ENCODE measurements around the gene FBXO21. TPM values are rescaled to one million over a fixed set of nuclear protein-coding genes. Genes with fewer than 3 reads are reported as not detected.

The FBXO21 gene
- total RNA-seq, 5 donors from 2014 or later (not counting 1 experiment from before 2014, with no cell fraction given): 47.7 to 58.1 (median 54.2) TPM

- no peak overlapping the region for H3K4me3 Mint-ChIP-seq
- H3K27ac ChIP-seq (ENCODE audit: low read length): no peak overlapping the region
- no peak overlapping the region for H3K27ac Mint-ChIP-seq
- peaks cover 11 to 86% of the 10 kb centered on the region in 2 donors for H3K36me3 ChIP-seq (ENCODE audit: control insufficient read depth in 2 of 2, extremely low read depth in 1 of 2, insufficient read depth in 1 of 2, low read length in 1 of 2)
- ChIA-PET CTCF (no interaction called here), POLR2A (no interaction called here)
- no peak for ATAC-seq (replicated peaks in 1 of 4)
- WGBS (ENCODE audit: insufficient coverage): 97% methylated on average over 10 of the region's 10 CpGs
- H3K9me3 ChIP-seq: no peaks in the 10 kb centered on the region
- peaks cover 23 to 25% (median 23%) of the 10 kb centered on the region in 3 donors for H3K4me1 Mint-ChIP-seq
- H3K4me1 ChIP-seq (ENCODE audit: control insufficient read depth in 1 of 2, extremely low read depth in 1 of 2, insufficient read depth in 2 of 2, low read length in 2 of 2): no peaks in the 10 kb centered on the region
- H3K27me3 Mint-ChIP-seq: no peaks in the 10 kb centered on the region
- H3K27me3 ChIP-seq (replicated peaks in 1 of 2; ENCODE audit: control insufficient read depth in 2 of 2, extremely low read depth in 1 of 2, insufficient read depth in 2 of 2, low read length in 1 of 2): no peaks in the 10 kb centered on the region
- H3K36me3 Mint-ChIP-seq: peaks cover 72% of the 10 kb centered on the region
- H3K9me3 Mint-ChIP-seq: peaks cover 0 to 2% (median 0%) of the 10 kb centered on the region in 3 donors
- no peak for DNase-seq
- no peak overlapping the region for H3K4me3 ChIP-seq (ENCODE audit: control insufficient read depth in 1 of 2, extremely low read depth in 1 of 2, low read length in 1 of 2)
These were observed 12.0 kb downstream of the FBXO21 start for GRCh38 chr12:117178301-117178700.

- H3K9me3 Mint-ChIP-seq: no peaks in the 10 kb centered on the region
- no peak for ATAC-seq (replicated peaks in 1 of 4)
- H3K27me3 ChIP-seq (replicated peaks in 1 of 2; ENCODE audit: control insufficient read depth in 2 of 2, extremely low read depth in 1 of 2, insufficient read depth in 2 of 2, low read length in 1 of 2): no peaks in the 10 kb centered on the region
- H3K36me3 Mint-ChIP-seq: peaks cover 71% of the 10 kb centered on the region
- H3K27ac ChIP-seq (ENCODE audit: low read length): no peak overlapping the region
- H3K36me3 ChIP-seq (ENCODE audit: control insufficient read depth in 2 of 2, extremely low read depth in 1 of 2, insufficient read depth in 1 of 2, low read length in 1 of 2): peaks cover 15 to 88% of the 10 kb centered on the region in 2 donors
- POLR2A ChIA-PET: no interaction called here
- peaks cover 11 to 17% (median 15%) of the 10 kb centered on the region in 3 donors for H3K4me1 Mint-ChIP-seq
- no peaks in the 10 kb centered on the region for H3K4me1 ChIP-seq (ENCODE audit: control insufficient read depth in 1 of 2, extremely low read depth in 1 of 2, insufficient read depth in 2 of 2, low read length in 2 of 2)
- H3K4me3 Mint-ChIP-seq: no peak overlapping the region
- DNase-seq: no peak
- H3K4me3 ChIP-seq (ENCODE audit: control insufficient read depth in 1 of 2, extremely low read depth in 1 of 2, low read length in 1 of 2): no peak overlapping the region
- no peaks in the 10 kb centered on the region for H3K9me3 ChIP-seq
- H3K27ac Mint-ChIP-seq: no peak overlapping the region
- CTCF ChIA-PET: no interaction called here
- WGBS (ENCODE audit: insufficient coverage): 100% methylated on average over 3 of the region's 3 CpGs
- no peaks in the 10 kb centered on the region for H3K27me3 Mint-ChIP-seq
These were observed 18.1 kb downstream of the FBXO21 start for GRCh38 chr12:117172168-117172567.

- ATAC-seq (replicated peaks in 1 of 4) (no peak), DNase-seq (no peak)
- Histone ChIP-seq H3K9me3 (no peaks in the 10 kb centered on the region), H3K4me1 (ENCODE audit: control insufficient read depth in 1 of 2, extremely low read depth in 1 of 2, insufficient read depth in 2 of 2, low read length in 2 of 2) (no peaks in the 10 kb centered on the region), H3K27ac (ENCODE audit: low read length) (no peak overlapping the region), H3K27me3 (replicated peaks in 1 of 2; ENCODE audit: control insufficient read depth in 2 of 2, extremely low read depth in 1 of 2, insufficient read depth in 2 of 2, low read length in 1 of 2) (no peaks in the 10 kb centered on the region), H3K4me3 (ENCODE audit: control insufficient read depth in 1 of 2, extremely low read depth in 1 of 2, low read length in 1 of 2) (no peak overlapping the region), H3K36me3 (ENCODE audit: control insufficient read depth in 2 of 2, extremely low read depth in 1 of 2, insufficient read depth in 1 of 2, low read length in 1 of 2) (peaks cover 20 to 89% of the 10 kb centered on the region in 2 donors)
- Mint-ChIP-seq H3K9me3 (no peaks in the 10 kb centered on the region), H3K4me1 (peaks cover 11 to 15% (median 14%) of the 10 kb centered on the region in 3 donors), H3K4me3 (no peak overlapping the region), H3K27me3 (no peaks in the 10 kb centered on the region), H3K27ac (no peak overlapping the region), H3K36me3 (peaks cover 71% of the 10 kb centered on the region)
- WGBS (ENCODE audit: insufficient coverage): no CpG with 5 or more reads among the region's 2 CpGs
- CTCF ChIA-PET: interaction anchor here in 1 of 2 donors (0.6 kb wide), 1 partner anchor 28 kb away, joined by 5 read pairs; no protein-coding TSS in a partner anchor
- POLR2A ChIA-PET: interaction anchor here in 1 of 2 donors (0.6 kb wide), 2 partner anchors 11 to 12 kb away, joined by 3 read pairs; no protein-coding TSS in a partner anchor
These were observed 18.6 kb downstream of the FBXO21 start for GRCh38 chr12:117171499-117172162.

- Mint-ChIP-seq H3K4me1 (peaks cover 7 to 11% (median 9%) of the 10 kb centered on the region in 3 donors), H3K4me3 (no peak overlapping the region), H3K27ac (no peak overlapping the region), H3K9me3 (no peaks in the 10 kb centered on the region), H3K27me3 (no peaks in the 10 kb centered on the region), H3K36me3 (peaks cover 65% of the 10 kb centered on the region)
- WGBS (ENCODE audit: insufficient coverage): no CpG with 5 or more reads among the region's 3 CpGs
- H3K9me3 ChIP-seq: no peaks in the 10 kb centered on the region
- DNase-seq (no peak), ATAC-seq (replicated peaks in 1 of 4) (no peak)
- H3K27ac ChIP-seq (ENCODE audit: low read length): no peak overlapping the region
- H3K4me3 ChIP-seq (ENCODE audit: control insufficient read depth in 1 of 2, extremely low read depth in 1 of 2, low read length in 1 of 2): no peak overlapping the region
- ChIA-PET CTCF (no interaction called here), POLR2A (interaction anchor here in 1 of 2 donors (1.0 kb wide), 1 partner anchor 9 kb away, joined by 3 read pairs; no protein-coding TSS in a partner anchor)
- peaks cover 14 to 86% of the 10 kb centered on the region in 2 donors for H3K36me3 ChIP-seq (ENCODE audit: control insufficient read depth in 2 of 2, extremely low read depth in 1 of 2, insufficient read depth in 1 of 2, low read length in 1 of 2)
- no peaks in the 10 kb centered on the region for H3K4me1 ChIP-seq (ENCODE audit: control insufficient read depth in 1 of 2, extremely low read depth in 1 of 2, insufficient read depth in 2 of 2, low read length in 2 of 2)
- H3K27me3 ChIP-seq (replicated peaks in 1 of 2; ENCODE audit: control insufficient read depth in 2 of 2, extremely low read depth in 1 of 2, insufficient read depth in 2 of 2, low read length in 1 of 2): no peaks in the 10 kb centered on the region
These were observed 20.7 kb downstream of the FBXO21 start for GRCh38 chr12:117169548-117169947.

- CTCF ChIA-PET: no interaction called here
These were observed 21.3 kb downstream of the FBXO21 start for GRCh38 chr12:117168976-117169375.

GRCh38 chr12:117167769-117168168 lies 22.5 kb downstream of the FBXO21 start:
- Mint-ChIP-seq H3K27me3 (no peaks in the 10 kb centered on the region), H3K4me3 (no peak overlapping the region), H3K4me1 (peaks cover 7 to 11% (median 9%) of the 10 kb centered on the region in 3 donors), H3K27ac (no peak overlapping the region), H3K36me3 (peaks cover 53% of the 10 kb centered on the region), H3K9me3 (no peaks in the 10 kb centered on the region)
- no peaks in the 10 kb centered on the region for H3K4me1 ChIP-seq (ENCODE audit: control insufficient read depth in 1 of 2, extremely low read depth in 1 of 2, insufficient read depth in 2 of 2, low read length in 2 of 2)
- no peak overlapping the region for H3K27ac ChIP-seq (ENCODE audit: low read length)
- ChIA-PET CTCF (interaction anchor here in 1 of 2 donors (0.7 kb wide), 1 partner anchor 999 kb away, joined by 3 read pairs; no protein-coding TSS in a partner anchor), POLR2A (interaction anchor here (0.6 to 0.8 kb wide), 2 partner anchors 9 to 33 kb away, joined by 3 to 4 read pairs; no protein-coding TSS in a partner anchor)
- ATAC-seq (replicated peaks in 1 of 4) (no peak), DNase-seq (no peak)
- no peaks in the 10 kb centered on the region for H3K27me3 ChIP-seq (replicated peaks in 1 of 2; ENCODE audit: control insufficient read depth in 2 of 2, extremely low read depth in 1 of 2, insufficient read depth in 2 of 2, low read length in 1 of 2)
- H3K4me3 ChIP-seq (ENCODE audit: control insufficient read depth in 1 of 2, extremely low read depth in 1 of 2, low read length in 1 of 2): no peak overlapping the region
- 95% methylated on average over 4 of the region's 4 CpGs for WGBS (ENCODE audit: insufficient coverage)
- peaks cover 9 to 87% of the 10 kb centered on the region in 2 donors for H3K36me3 ChIP-seq (ENCODE audit: control insufficient read depth in 2 of 2, extremely low read depth in 1 of 2, insufficient read depth in 1 of 2, low read length in 1 of 2)
- H3K9me3 ChIP-seq: no peaks in the 10 kb centered on the region

More at GRCh38 chr12:117168976-117169375, 21.3 kb downstream of the FBXO21 start:
- H3K27me3 ChIP-seq (replicated peaks in 1 of 2; ENCODE audit: control insufficient read depth in 2 of 2, extremely low read depth in 1 of 2, insufficient read depth in 2 of 2, low read length in 1 of 2): no peaks in the 10 kb centered on the region
- Mint-ChIP-seq H3K36me3 (peaks cover 60% of the 10 kb centered on the region), H3K27ac (no peak overlapping the region), H3K27me3 (no peaks in the 10 kb centered on the region), H3K4me1 (peaks cover 7 to 11% (median 9%) of the 10 kb centered on the region in 3 donors), H3K9me3 (no peaks in the 10 kb centered on the region), H3K4me3 (no peak overlapping the region)
- no peak for DNase-seq
- H3K4me1 ChIP-seq (ENCODE audit: control insufficient read depth in 1 of 2, extremely low read depth in 1 of 2, insufficient read depth in 2 of 2, low read length in 2 of 2): no peaks in the 10 kb centered on the region
- no peaks in the 10 kb centered on the region for H3K9me3 ChIP-seq
- POLR2A ChIA-PET: interaction anchor here in 1 of 2 donors (1.0 kb wide), 1 partner anchor 8 kb away, joined by 3 read pairs; no protein-coding TSS in a partner anchor
- H3K27ac ChIP-seq (ENCODE audit: low read length): no peak overlapping the region
- no CpG with 5 or more reads among the region's 3 CpGs for WGBS (ENCODE audit: insufficient coverage)
- H3K36me3 ChIP-seq (ENCODE audit: control insufficient read depth in 2 of 2, extremely low read depth in 1 of 2, insufficient read depth in 1 of 2, low read length in 1 of 2): peaks cover 9 to 85% of the 10 kb centered on the region in 2 donors
- no peak for ATAC-seq (replicated peaks in 1 of 4)
- H3K4me3 ChIP-seq (ENCODE audit: control insufficient read depth in 1 of 2, extremely low read depth in 1 of 2, low read length in 1 of 2): no peak overlapping the region
